ENCODE measurements around the gene NCKAP5L.
"Not testable (repeated sequence)": the region's sequence is repeated elsewhere in the genome, so short reads cannot be mapped to it uniquely, and the experiment has no call there.

The NCKAP5L gene

GRCh38 chr12:49865782-49866135 is 37.5 kb upstream of the NCKAP5L start:
- DNase-seq, result no peak

DNA sequence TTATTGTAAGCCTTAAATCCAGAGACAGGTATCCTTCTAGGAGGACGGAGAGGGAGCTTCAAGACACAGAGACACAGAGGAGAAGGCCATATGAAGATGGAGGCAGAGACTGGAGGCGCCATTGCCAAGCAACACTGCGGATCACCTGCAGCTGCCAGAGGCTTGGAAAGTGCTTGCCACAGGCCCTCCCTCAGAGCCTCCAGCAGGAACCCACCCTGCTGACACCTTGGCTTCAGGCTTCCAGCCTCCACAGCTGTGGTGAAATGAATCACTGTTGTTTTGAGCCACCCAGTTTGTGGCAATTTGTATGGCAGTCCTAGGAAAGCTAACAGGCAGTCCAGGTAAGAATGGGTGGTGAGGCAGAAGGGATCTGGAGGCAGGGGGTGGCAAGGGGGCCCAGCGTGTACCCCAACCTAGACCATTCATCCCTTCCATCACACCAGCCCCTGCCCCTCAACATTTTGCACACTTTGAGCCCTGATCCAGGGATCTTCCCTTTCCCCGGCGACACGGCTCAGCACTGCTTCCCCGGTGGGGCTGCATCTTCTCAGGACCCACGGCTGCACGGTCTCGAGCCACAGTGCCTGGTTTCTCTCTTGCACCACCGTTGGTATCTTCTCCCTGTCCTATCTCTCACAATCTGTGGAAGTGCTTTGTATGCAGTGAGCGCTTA is 37.0 kb upstream of the NCKAP5L start:
- DNase-seq, result no peak

- no peak for DNase-seq
Observed at GRCh38 chr12:49864798-49865090, 36.5 kb upstream of the NCKAP5L start.

GRCh38 chr12:49863946-49864797 is 36.0 kb upstream of the NCKAP5L start:
- no peak for DNase-seq

DNA sequence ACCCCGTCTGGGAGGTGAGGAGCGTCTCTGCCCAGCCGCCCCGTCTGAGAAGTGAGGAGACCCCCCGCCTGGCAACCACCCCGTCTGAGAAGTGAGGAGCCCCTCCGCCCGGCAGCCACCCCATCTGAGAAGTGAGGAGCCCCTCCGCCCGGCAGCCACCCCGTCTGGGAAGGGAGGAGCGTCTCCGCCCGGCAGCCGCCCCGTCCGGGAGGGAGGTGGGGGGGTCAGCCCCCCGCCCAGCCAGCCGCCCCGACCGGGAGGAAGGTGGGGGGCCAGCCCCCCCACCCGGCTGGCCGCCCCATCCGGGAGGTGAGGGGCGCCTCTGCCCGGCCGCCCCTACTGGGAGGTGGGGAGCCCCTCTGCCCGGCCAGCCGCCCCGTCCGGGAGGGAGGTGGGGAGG is 32.7 kb upstream of the NCKAP5L start:
- DNase-seq, result not testable (repeated sequence)

GRCh38 chr12:49855890-49856289 is 27.7 kb upstream of the NCKAP5L start:
- not testable (repeated sequence) for DNase-seq

DNA sequence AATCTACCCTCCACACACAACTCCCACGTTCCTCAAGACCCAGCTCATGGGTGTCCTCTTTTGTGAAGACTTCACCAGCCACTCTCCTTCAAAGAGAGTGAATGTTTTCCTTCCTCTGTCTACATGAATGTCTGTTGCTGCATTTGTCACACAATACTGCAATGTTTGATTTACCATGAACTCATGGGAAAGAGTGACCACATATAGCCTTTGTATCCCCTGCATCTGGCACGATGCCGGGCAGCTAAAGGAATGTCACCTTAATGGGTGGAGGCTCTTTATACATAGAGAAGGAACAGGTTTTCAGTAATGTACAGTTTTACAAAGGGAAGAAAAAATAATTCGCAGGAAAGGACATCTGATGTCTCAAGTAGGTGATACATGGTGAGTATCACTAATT is 26.8 kb upstream of the NCKAP5L start:
- no peak for DNase-seq

DNA sequence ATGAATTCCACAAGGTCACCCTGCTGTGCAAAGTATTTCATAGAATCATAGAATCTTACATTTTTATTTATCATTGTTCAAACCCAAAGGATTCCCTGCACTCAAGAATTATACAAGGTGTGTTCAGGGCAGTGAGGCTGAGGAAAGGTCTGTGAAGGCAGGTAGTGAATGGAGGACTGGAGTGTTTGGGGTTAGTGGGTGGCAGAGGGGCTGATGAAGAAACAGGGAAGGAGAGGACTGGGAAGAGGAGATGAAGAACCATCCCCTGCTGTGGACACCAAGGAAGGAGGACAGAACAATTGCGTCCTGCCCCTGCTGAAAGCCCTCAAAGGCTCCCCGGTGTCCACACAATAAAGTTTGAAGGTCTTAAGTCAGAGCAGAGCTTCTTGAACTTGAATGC is 25.5 kb upstream of the NCKAP5L start:
- DNase-seq, result no peak

- DNase-seq, result no peak
Observed at GRCh38 chr12:49847161-49847560, 18.9 kb upstream of the NCKAP5L start.

DNA sequence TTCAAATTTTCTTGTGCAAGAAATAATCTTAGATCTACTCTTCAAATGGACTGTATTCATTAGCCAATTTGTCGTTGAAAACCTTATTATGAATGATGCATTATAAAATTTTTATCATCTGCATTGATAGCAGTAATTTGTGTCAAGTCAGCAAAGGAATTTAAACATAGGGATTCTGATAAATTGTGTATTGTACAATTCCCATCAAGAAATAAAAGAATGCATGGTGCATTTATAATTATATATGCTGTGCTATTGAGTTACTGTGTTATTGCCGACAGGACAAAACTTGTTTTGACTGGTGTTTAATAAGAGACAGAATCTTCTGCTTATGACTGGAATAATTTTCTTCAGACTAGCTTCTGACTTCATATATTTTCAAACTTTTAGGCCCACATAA is 17.8 kb upstream of the NCKAP5L start:
- no peak for DNase-seq

GRCh38 chr12:49843876-49844437 is 15.7 kb upstream of the NCKAP5L start:
- no peak for DNase-seq

DNA sequence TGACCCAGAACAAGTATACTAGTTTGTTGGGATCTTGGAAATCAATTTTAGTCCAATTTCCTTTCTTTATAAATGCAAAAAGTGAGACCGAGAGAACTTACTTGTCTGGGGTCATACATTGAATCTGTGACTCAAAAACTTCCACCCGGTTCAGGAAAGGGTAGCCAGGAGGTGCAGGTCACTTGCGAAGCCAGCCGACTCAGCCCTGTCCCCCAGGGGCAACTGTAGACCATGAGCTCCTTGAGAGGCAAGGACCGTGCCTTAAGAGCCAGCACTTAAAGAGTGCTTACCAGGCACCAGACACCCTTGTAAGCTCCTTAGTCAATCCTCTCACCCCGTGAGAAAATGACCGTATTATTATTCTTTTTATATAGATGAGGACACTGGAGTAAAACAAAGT is 15.2 kb upstream of the NCKAP5L start:
- DNase-seq, result no peak

DNA sequence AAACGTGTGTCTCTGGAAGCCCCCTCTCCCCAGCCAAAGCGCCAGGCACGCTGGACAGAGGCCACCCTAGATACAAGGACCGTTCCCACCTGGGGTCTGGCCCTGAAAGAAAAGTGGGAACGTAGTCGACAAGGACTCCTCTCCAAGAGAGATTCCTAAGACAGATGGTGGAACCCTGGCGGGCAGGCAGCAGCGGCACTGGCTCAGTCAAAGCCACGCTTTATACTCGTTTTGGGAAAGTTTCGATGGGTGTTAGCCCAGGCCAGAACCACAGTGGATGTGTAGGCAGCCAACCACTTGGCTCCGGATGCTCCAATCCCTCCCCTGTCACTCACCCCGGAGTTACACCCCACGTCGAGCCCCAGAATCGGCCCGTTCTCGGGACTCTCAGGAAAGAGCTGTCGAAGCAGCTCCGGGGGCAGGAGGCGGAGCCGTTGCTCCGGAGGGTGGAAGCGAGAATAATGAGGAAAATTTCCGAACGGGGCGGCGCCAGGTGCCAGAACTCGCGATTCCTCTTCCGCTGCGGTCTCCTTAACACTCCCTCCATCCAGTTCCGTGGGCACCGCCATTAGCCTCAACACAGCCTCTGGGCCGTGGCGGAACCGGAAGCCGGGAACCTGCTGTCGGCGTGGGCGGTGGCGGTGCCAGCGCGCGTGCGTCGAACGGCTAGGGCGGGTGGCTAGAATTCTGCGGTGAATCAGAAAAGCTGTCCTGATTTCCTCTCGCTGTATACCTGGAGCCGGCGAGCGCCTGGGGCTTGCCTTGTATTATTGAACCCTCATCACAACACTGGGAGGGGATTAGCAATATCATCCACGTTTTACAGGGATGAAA is 14.5 kb upstream of the NCKAP5L start, which contains the start of gene BCDIN3D:
TSS of gene BCDIN3D (minus strand) at position 588 of the 834 bp plus-strand sequence. CDS start at position 569, 19 bp downstream.
- peak; percentile 84 for DNase-seq

- DNase-seq, result no peak
Observed at GRCh38 chr12:49838973-49839633, 10.9 kb upstream of the NCKAP5L start.

DNA sequence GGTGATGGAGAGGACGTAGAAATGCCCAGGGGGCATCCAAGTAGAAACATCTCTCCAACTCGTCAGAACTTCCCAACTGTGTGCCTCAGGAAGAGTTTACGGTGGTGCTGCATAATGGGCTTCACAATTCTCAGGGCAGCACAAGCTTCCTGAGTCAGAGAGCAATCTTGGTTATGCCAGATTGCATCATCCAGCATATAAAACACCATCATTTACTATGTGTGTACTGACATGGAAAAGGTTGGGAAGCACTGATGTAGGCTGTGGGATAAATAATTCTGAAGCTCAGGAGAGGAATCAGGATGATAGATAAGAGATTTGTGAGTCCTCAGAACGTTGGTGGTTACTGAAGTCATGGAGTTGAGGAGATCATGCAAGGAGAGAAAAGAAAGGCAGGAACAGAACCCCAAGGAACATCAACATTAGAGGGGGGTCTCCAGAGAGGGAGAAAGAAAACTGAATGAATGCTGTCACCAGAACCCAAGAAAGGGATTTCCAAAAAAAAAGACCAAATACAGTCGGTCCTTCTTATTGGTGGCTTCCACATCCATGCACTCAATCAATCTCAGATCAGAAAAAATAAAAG is 4.7 kb upstream of the NCKAP5L start:
- no peak for DNase-seq

DNA sequence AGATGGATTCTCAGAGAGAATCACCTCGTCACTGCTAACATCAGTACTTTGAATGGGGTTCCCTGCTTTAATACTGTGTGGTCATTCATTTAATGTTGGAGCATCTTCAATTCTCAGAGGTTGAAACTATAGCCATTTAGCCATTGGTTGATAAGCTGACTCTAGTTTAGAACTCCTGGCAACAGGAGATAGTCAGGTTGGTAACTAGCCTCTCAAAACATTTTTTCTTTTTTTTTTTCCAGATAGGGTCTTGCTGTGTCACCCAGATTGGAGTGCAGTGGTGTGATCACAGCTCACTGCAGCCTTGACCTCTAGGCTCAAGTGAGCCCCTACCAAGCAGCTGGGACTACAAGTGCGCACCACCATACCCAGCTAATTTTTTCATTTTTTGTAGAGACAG is 3.5 kb upstream of the NCKAP5L start:
- no peak for DNase-seq

- DNase-seq, result peak; percentile 26
Observed at GRCh38 chr12:49827401-49828099, 663 bp downstream of the NCKAP5L start.

DNA sequence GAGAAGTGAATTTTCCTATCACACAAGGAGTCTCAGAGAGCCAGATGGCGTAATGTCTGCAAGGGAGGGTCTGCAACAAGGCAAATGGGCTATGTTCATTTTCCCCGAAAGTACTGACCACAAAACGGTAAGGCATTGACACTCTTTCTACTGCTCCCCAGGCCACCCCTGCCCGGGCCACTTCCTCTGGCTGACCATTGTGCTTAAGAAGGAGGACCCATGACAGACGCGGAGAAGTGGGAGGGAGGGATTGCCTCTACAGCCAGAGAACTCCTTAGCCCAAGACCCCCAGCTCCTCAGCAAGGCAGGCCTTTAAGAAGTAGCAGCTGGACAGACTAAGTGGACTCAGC is 1.2 kb downstream of the NCKAP5L start:
- DNase-seq, result no peak

DNA sequence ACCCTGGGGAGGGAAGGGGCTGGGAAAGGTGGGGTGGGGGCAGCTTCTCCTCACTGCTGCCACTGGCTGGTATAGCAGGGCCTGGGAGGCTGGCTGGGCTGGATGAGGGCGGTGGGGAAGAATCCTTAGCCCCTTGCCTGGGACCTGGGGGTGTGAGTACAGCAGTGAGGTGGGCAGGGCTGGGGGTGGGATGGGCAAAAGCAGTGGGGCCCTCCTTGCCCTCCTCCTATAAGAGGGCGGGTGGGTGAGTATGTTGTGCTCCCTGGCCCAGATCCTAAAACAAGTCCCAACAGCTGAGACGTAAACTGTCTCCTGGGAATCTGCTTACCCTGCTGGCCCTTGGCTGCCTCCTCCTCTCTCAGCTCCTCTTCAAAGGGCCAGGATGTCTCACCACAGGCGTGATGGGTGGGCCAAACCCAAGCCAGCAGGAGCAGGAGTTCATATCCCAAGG is 2.2 kb downstream of the NCKAP5L start:
- DNase-seq, result no peak

- DNase-seq, result no peak
Observed at GRCh38 chr12:49825360-49825970, 2.7 kb downstream of the NCKAP5L start.

GRCh38 chr12:49824895-49825294 is 3.3 kb downstream of the NCKAP5L start:
- no peak for DNase-seq
